Aortic smooth muscle cell (primary cell): ENCODE results near the gene MYO10. TPM values are rescaled to one million over a fixed set of nuclear protein-coding genes. Genes with fewer than 3 reads are reported as not detected.

Experiments
- total RNA-seq: library from RNA; depleted of rRNA; stranded (reverse); fragments of >200 nt; gene quantifications from 2 replicates; pipeline ENCODE4 v1.2.3, GENCODE V29; 2014

Gene MYO10
- total RNA-seq = 42.0 and 48.4 TPM in 2 replicates

GRCh38 chr5:16936150-16936988 lies at the start of gene MYO10:
Gene MYO10 (minus strand): TSS chr5:16936288. CDS start chr5:16935808, 480 bp downstream.

DNA sequence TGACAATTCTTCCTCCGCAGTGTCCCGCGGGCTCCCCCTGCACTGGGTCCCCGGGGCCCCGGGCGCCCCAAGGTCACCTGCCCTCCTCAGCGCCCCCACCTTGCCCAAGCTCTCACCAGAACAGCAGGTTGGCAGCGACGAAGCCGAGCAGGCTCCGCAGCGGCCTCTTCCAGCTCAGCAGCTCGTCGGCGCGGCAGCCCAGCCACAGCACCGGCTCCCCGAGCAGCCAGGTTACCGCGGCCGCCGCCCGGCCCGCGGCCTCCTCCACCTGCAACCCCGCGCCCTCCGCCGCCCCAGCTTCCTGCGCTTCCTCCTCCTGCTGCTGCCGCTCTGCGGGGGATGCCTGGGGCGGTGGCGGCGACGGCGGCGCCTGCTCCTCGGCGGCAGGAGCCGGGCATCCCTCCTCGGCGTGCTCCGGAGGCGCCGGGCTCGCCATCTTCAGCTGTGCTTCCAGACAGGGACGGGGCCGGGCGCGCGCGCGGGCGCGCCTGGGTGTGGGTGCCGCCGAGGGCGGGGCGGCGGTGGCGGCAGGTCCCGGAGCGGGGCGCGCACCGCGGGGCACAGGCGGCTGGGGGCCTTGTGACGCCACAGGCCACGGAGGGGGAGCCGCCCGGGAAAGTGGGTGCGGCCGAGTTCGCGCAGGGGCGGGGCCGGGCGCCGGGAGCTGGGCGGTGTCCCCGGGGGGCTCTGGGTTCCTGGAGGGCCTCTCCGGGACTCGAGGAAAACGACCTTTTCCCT lies 319.4 kb downstream of the MYO10 start, which contains the start of gene RETREG1:
TSS of gene RETREG1 (minus strand) at position 462 of the 738 bp plus-strand sequence. CDS start at position 436, 26 bp downstream.

